ENCODE measurements around the gene TNFSF9. TPM values are rescaled to one million over a fixed set of nuclear protein-coding genes. Genes with fewer than 3 reads are reported as not detected.

Gene TNFSF9
- total RNA-seq, 4 donors from 2014 or later = 0.29 to 2.7 (median 0.45) TPM; not detected in 1

GRCh38 chr19:6484230-6484629 lies 46.6 kb upstream of the TNFSF9 start:
- Histone ChIP-seq H3K27ac (replicated peaks in 1 of 4) (no peak overlapping the region), H3K36me3 (no peaks in the 10 kb centered on the region), H3K4me1 (no peaks in the 10 kb centered on the region), H3K9me3 (no peaks in the 10 kb centered on the region), H3K4me3 (no peak overlapping the region), H3K27me3 (peaks cover 0 to 62% (median 2%) of the 10 kb centered on the region in 4 donors)
- DNase-seq (ENCODE audit: extremely low spot score) = no peak
- WGBS = 89% methylated on average over 8 of the region's 8 CpGs
- TF ChIP-seq EP300 (IDR thresholded peaks at IDR 0.05) = no peak
- TF ChIP-seq POLR2A (IDR thresholded peaks at IDR 0.05; ENCODE audit: low read depth) = no peak
- no peak for TF ChIP-seq POLR2AphosphoS5 (IDR thresholded peaks at IDR 0.05)
- TF ChIP-seq CTCF (IDR thresholded peaks at IDR 0.05) = no peak
- intact Hi-C loops (cut with DNase I) = no loop called here

- no peak for TF ChIP-seq POLR2A (IDR thresholded peaks at IDR 0.05; ENCODE audit: low read depth)
- TF ChIP-seq CTCF (IDR thresholded peaks at IDR 0.05) = no peak
- no peak for TF ChIP-seq POLR2AphosphoS5 (IDR thresholded peaks at IDR 0.05)
- no peak for TF ChIP-seq EP300 (IDR thresholded peaks at IDR 0.05)
- Histone ChIP-seq H3K27me3 (peaks cover 0 to 56% (median 2%) of the 10 kb centered on the region in 4 donors), H3K4me3 (no peak overlapping the region), H3K27ac (replicated peaks in 1 of 4) (no peak overlapping the region), H3K36me3 (no peaks in the 10 kb centered on the region), H3K9me3 (no peaks in the 10 kb centered on the region), H3K4me1 (no peaks in the 10 kb centered on the region)
- intact Hi-C loops (cut with DNase I) = no loop called here
- 92% methylated on average over 7 of the region's 7 CpGs for WGBS
- no peak for DNase-seq (ENCODE audit: extremely low spot score)
These were observed 46.0 kb upstream of the TNFSF9 start for GRCh38 chr19:6484831-6485230.

GRCh38 chr19:6489278-6490061 lies 41.4 kb upstream of the TNFSF9 start:
- no peak for DNase-seq (ENCODE audit: extremely low spot score)
- TF ChIP-seq POLR2A (IDR thresholded peaks at IDR 0.05; ENCODE audit: low read depth) (no peak), POLR2AphosphoS5 (IDR thresholded peaks at IDR 0.05) (no peak), CTCF (IDR thresholded peaks at IDR 0.05) (no peak), EP300 (IDR thresholded peaks at IDR 0.05) (no peak)
- no peak overlapping the region for H3K4me3 ChIP-seq
- H3K36me3 ChIP-seq = no peaks in the 10 kb centered on the region
- H3K27ac ChIP-seq (replicated peaks in 1 of 4) = no peak overlapping the region
- no peaks in the 10 kb centered on the region for H3K4me1 ChIP-seq
- peaks cover 0 to 50% (median 0%) of the 10 kb centered on the region in 4 donors for H3K27me3 ChIP-seq
- 51% methylated on average over 14 of the region's 15 CpGs for WGBS
- intact Hi-C loops (cut with DNase I) = no loop called here
- peaks cover 0 to 13% (median 9%) of the 10 kb centered on the region in 4 donors for H3K9me3 ChIP-seq

GRCh38 chr19:6490134-6490533 lies 40.7 kb upstream of the TNFSF9 start:
- TF ChIP-seq CTCF (IDR thresholded peaks at IDR 0.05) = no peak
- TF ChIP-seq POLR2A (IDR thresholded peaks at IDR 0.05; ENCODE audit: low read depth) = no peak
- TF ChIP-seq POLR2AphosphoS5 (IDR thresholded peaks at IDR 0.05) = no peak
- no peak for TF ChIP-seq EP300 (IDR thresholded peaks at IDR 0.05)
- no peaks in the 10 kb centered on the region for H3K36me3 ChIP-seq
- H3K4me1 ChIP-seq = no peaks in the 10 kb centered on the region
- DNase-seq (ENCODE audit: extremely low spot score) = no peak
- intact Hi-C loops (cut with DNase I) = no loop called here
- 54% methylated on average over 2 of the region's 2 CpGs for whole genome bisulfite sequencing
- H3K4me3 ChIP-seq = no peak overlapping the region
- peaks cover 0 to 13% (median 9%) of the 10 kb centered on the region in 4 donors for H3K9me3 ChIP-seq
- H3K27ac ChIP-seq (replicated peaks in 1 of 4) = no peak overlapping the region
- peaks cover 0 to 50% (median 0%) of the 10 kb centered on the region in 4 donors for H3K27me3 ChIP-seq

All from esophagus muscularis mucosa (tissue), 4 donors.